ENCODE data around the gene GRB2.

GRCh38 chr17:75404731-75405364 lies 630 bp downstream of the GRB2 start:
- no peak for TF ChIP-seq ESRRA (CRISPR knock-in tag; IDR thresholded peaks at IDR 0.05; ENCODE audit: borderline replicate concordance)
- no peak for TF ChIP-seq ATF6 (CRISPR knock-in tag; IDR thresholded peaks at IDR 0.05)
- no peak for TF ChIP-seq ERG (CRISPR knock-in tag; IDR thresholded peaks at IDR 0.05)
- TF ChIP-seq CTCF (IDR thresholded peaks at IDR 0.05): no peak
- no peak for TF ChIP-seq MLX (CRISPR knock-in tag; IDR thresholded peaks at IDR 0.05)
- no peak for TF ChIP-seq E2F4 (CRISPR knock-in tag; IDR thresholded peaks at IDR 0.05; ENCODE audit: borderline replicate concordance, low read depth)
